22Rv1 (cell line): Measurements from ENCODE around the gene ARHGAP31.
A peak's percentile ranks its signal among the peaks of the same experiment; 100 is the strongest.

Experiments used
- H3K27ac ChIP-seq: fragments of 450-650 bp; 2 replicates; pipeline ENCODE4 v1.5.1; 2017
- ZFX ChIP-seq: fragments of 450-650 bp; IDR thresholded peaks from 2 replicates; pipeline ENCODE4 v1.6.1; 2017; ENCODE audit warnings: antibody characterized with exemption, borderline replicate concordance
- TF ChIP-seq, protein P1 (sequence below): fragments of 450-650 bp; IDR thresholded peaks from 2 replicates; pipeline ENCODE4 v1.5.1; 2017; ENCODE audit warnings: mild to moderate bottlenecking

Gene ARHGAP31

DNA sequence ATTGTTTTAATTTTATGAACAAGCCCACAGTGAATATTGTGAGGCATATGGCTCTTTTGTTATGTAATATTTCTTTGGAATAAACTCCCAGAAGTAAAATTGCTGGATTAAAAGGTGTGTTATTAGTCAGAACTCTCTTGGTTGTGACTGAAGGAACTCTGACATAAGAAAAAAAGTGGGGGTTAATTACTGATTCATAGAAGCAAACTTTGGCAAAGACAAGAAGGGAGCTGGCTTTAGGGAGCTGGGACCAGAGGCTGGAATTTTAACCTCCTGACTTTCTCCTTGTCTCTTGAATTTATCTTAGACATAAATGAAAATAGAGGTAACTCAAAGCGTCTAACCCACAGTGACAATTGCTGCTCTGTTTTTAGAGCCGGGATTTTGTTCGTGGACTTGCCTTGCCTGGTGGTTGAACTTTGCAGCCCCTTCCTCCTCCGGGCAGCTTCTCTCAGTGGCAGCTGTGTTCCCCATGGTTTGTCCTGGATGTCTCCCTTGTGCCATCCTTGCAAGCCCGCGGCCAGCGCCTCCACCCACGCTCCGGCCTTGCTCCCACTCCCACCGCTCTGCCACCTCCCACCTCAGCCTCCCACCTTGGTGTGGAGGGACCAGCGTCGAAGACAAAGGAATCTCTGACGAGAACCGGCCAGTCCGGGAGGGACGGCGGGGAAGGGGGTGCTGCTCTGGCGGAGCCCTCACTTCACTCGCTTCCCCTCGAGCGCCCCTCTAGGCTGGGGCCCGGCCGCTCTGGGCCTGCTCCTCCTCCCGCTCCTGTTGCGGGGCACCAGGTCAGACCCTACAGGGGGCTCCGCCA lies 28.0 kb downstream of the ARHGAP31 start:
- TF ChIP-seq, protein P1, sequence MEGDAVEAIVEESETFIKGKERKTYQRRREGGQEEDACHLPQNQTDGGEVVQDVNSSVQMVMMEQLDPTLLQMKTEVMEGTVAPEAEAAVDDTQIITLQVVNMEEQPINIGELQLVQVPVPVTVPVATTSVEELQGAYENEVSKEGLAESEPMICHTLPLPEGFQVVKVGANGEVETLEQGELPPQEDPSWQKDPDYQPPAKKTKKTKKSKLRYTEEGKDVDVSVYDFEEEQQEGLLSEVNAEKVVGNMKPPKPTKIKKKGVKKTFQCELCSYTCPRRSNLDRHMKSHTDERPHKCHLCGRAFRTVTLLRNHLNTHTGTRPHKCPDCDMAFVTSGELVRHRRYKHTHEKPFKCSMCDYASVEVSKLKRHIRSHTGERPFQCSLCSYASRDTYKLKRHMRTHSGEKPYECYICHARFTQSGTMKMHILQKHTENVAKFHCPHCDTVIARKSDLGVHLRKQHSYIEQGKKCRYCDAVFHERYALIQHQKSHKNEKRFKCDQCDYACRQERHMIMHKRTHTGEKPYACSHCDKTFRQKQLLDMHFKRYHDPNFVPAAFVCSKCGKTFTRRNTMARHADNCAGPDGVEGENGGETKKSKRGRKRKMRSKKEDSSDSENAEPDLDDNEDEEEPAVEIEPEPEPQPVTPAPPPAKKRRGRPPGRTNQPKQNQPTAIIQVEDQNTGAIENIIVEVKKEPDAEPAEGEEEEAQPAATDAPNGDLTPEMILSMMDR = no peak
- no peak overlapping the region for H3K27ac ChIP-seq

DNA sequence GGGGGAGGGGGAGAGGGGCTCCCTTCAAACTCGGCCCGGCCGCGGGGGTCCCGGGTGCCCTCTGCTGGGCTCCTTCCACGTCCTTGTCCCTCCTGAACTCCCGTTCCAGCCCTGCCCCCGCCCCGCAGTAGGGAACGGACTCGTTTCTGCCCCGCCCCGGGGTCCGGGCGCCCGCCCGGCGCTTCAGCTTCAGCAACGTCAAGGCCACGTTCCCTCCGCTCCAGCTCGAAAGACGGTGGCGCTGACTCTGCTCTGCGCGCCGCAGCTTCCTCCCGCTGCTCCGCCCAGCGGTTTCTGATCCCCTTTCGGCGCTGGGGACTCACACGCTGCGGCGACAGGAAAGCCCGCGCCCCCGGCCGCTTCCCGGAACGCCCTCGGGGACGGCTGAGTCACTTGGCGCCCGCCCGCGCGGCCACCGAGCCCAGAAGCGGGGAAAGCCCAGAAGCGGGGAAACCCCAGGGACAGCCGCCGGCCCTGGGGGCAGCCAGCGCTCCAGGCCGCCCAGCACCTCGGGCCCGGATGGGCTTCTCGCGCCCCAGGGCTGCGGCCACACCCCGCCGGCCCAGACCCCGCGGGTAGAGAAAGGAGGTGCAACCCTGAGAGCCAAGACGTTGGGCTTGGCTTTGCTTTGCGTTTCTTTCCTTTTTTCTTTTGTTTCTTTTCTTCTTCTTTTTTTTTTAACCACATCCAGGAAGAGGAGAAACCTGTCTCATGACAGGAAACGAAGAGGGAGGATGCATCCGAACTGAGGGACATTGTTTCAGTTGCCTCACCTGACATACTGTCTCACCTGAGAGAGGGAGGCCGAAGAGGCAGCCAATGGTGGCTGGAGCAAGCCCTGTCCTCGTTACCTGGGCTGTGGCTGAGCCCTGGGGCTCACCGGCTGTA lies 28.9 kb downstream of the ARHGAP31 start:
- H3K27ac ChIP-seq = peak overlapping the region; percentile 38; the same call in 1 of the 2 replicates
- no peak for TF ChIP-seq ZFX
- TF ChIP-seq, protein P1 = peak; percentile 24

DNA sequence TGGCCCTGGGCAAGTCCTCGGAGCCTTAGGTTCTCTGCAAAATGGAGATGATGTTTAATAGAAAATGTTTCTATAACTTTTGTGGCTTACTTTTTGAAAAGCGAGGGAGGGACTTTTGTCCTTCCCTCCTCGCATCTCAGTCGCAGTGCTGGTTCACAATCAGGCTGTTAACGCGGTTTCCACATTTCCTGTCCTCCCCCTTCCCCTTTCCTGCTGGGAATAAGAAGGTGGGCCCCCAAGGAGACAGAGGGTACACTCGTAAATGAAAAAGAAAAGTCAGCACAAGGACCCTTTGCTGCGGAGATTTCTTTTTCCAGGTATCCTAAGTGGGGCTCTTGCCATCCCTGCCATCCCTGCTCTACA lies 29.5 kb downstream of the ARHGAP31 start:
- TF ChIP-seq ZFX = no peak
- TF ChIP-seq, protein P1 = no peak
- no peak overlapping the region; the same call in 1 of the 2 replicates for H3K27ac ChIP-seq

DNA sequence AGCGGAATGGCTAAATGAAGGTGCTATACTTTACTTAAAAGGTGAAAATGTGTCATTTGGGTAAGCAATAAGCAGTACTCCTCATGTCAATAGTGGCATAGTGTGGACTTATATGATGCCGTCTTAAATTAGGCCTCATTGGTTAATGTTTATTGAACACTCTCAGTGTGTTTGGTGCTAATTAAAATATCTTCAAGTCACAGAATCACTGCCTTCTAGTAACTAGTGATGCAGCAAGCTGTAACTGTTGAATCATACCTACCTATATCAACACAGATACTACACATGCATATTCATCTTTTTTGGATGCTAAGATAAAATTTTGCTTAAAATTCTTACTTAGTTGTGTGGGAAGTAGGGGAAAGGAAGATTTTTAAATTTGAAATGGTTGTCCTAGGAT lies 30.7 kb downstream of the ARHGAP31 start:
- TF ChIP-seq, protein P1 = no peak
- no peak for TF ChIP-seq ZFX
- H3K27ac ChIP-seq = no peak overlapping the region

DNA sequence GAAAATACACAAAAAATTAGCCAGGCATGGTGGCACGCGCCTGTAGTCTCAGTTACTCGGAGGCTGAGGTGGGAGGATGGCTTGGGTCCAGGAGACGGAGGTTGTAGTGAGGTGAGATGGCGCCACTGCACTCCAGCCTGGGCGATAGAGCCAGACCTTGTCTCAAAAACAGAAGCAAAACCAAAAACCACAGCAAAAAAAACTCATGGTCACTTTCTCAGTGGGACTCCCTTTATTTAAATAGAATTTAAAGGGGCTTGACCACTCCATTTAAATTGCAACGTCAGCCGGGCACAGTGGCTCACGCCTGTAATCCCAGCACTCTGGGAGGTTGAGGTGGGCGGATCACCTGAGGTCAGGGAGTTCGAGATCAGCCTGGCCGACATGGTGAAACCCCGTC lies 32.8 kb downstream of the ARHGAP31 start:
- TF ChIP-seq, protein P1 = no peak
- TF ChIP-seq ZFX = no peak
- no peak overlapping the region for H3K27ac ChIP-seq

DNA sequence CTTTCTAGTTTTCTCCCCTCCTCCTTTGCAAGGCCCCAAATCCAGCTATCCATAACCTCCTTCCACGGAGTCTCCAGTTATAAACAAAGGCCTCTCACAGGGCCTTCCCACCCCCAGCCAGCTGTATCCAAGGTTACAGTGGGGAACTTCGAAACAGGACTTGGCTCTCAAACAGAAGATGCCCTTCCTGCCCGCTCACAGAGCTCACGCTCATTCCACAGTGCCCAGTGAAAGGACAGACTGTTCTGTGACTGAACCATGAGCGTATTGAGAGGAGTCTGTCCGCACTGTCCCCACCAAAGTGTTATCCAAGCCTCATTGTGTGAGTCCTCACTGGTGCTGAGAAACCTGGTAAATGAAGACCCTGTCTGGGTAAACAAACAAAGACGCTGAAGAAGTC lies 35.4 kb downstream of the ARHGAP31 start:
- no peak for TF ChIP-seq ZFX
- TF ChIP-seq, protein P1 = no peak
- no peak overlapping the region for H3K27ac ChIP-seq

DNA sequence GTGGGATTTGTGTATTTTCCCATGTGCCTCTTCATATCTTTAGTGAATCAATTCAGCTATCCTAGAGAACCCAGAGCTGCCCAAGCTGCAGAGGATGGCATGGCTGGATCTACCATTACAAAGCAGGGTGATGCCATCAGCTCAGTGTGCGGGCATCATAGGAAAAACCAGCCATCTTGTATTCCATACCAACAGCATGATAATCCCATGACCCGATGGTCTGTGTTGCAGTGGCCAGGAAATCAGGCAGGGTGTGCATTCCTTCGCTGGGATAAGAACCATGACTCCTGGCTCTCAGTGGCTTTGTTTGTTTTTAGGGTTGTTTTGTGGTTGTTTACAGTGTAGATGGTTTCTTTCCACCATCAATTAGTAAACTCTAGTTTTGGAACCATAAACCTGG lies 36.0 kb downstream of the ARHGAP31 start:
- no peak overlapping the region for H3K27ac ChIP-seq
- TF ChIP-seq ZFX = no peak
- TF ChIP-seq, protein P1 = no peak
